Coronary artery (tissue), 2 donors: ENCODE results near the gene KLRF2.
"Not testable (repeated sequence)": the region's sequence is repeated elsewhere in the genome, so short reads cannot be mapped to it uniquely, and the experiment has no call there.

Experiments used
- DNase-seq: peaks from one replicate; pipeline ENCODE4 v3.0.0-alpha.2; 2017; ENCODE audit warnings: low spot score
- H3K27ac ChIP-seq, 2 donors: fragments of 200-600 bp; sonication (generic); one replicate each; pipeline ENCODE4 v1.5.1; 2016 to 2019
- H3K4me3 ChIP-seq: fragments of 200-600 bp; sonication (generic); 2 replicates; pipeline ENCODE4 v1.5.1; 2016; ENCODE audit warnings: mild to moderate bottlenecking, moderate library complexity
- TF ChIP-seq, protein P1 (sequence below): fragments of 200-600 bp; sonication (generic); IDR thresholded peaks from one replicate; pipeline ENCODE4 v1.5.1; 2019; ENCODE audit warnings: antibody characterized with exemption

The KLRF2 gene

GRCh38 chr12:9869307-9870161, 11.8 kb upstream of the KLRF2 start, which contains the start of gene CLEC2B:
Gene CLEC2B, minus strand, starts transcription at chr12:9869354.
- Histone ChIP-seq H3K4me3 (peak within 1 kb of the TSS; percentile 67), H3K27ac (peak within 1 kb of the TSS; percentile 67 to 80)
- TF ChIP-seq, protein P1, sequence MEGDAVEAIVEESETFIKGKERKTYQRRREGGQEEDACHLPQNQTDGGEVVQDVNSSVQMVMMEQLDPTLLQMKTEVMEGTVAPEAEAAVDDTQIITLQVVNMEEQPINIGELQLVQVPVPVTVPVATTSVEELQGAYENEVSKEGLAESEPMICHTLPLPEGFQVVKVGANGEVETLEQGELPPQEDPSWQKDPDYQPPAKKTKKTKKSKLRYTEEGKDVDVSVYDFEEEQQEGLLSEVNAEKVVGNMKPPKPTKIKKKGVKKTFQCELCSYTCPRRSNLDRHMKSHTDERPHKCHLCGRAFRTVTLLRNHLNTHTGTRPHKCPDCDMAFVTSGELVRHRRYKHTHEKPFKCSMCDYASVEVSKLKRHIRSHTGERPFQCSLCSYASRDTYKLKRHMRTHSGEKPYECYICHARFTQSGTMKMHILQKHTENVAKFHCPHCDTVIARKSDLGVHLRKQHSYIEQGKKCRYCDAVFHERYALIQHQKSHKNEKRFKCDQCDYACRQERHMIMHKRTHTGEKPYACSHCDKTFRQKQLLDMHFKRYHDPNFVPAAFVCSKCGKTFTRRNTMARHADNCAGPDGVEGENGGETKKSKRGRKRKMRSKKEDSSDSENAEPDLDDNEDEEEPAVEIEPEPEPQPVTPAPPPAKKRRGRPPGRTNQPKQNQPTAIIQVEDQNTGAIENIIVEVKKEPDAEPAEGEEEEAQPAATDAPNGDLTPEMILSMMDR = no peak
- DNase-seq = no peak

DNA sequence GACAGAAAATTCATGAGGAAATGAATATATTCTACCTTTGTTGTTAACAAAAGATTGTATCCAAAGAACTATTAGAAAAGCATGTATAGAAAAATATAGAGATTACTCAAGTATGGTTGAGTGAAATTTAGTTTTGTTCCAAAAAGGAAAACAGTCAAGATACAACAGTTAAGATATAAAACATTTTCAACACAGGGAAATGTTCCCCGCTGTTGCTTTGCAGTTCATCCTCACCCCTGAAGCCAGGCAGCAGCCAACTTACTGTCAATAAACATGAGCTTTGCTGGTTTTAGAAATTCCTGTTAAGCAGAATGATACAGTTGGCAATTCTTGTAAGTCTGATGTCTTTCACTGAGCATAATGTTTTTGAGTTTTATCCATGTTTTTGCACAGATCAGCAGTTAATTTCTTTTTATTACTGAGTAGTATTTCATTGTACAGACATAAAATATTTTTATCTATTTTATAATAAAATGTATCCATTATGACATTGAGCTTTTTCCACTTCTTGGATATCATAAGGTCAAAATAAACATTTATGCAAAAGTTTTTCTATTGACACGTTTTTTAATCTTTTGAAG, 10.9 kb upstream of the KLRF2 start:
- Histone ChIP-seq H3K27ac (peak overlapping the region; percentile 67 to 80), H3K4me3 (peak overlapping the region; percentile 67)
- TF ChIP-seq, protein P1 = no peak
- DNase-seq = no peak

- no peak overlapping the region for H3K27ac ChIP-seq
These were observed 9.1 kb upstream of the KLRF2 start for GRCh38 chr12:9872162-9872561.

GRCh38 chr12:9872742-9873141, 8.5 kb upstream of the KLRF2 start:
- TF ChIP-seq, protein P1 = no peak
- DNase-seq = no peak
- no peak overlapping the region for H3K4me3 ChIP-seq
- no peak overlapping the region for H3K27ac ChIP-seq

More at GRCh38 chr12:9872162-9872561, 9.1 kb upstream of the KLRF2 start:
- DNase-seq = no peak
- TF ChIP-seq, protein P1 = no peak
- H3K4me3 ChIP-seq = no peak overlapping the region

- not testable (repeated sequence) for H3K4me3 ChIP-seq, DNase-seq, H3K27ac ChIP-seq
These were observed 5.2 kb upstream of the KLRF2 start for GRCh38 chr12:9876120-9876519.

- no peak overlapping the region for H3K4me3 ChIP-seq
- H3K27ac ChIP-seq = no peak overlapping the region
- DNase-seq = no peak
- TF ChIP-seq, protein P1 = no peak
These were observed 684 bp upstream of the KLRF2 start for GRCh38 chr12:9880532-9881078.

- Histone ChIP-seq H3K4me3 (no peak overlapping the region), H3K27ac (no peak overlapping the region)
- TF ChIP-seq, protein P1 = no peak
- DNase-seq = no peak
These were observed 699 bp downstream of the KLRF2 start for GRCh38 chr12:9881988-9882387.
